Endodermal cell (in vitro differentiated cells): ENCODE measurements around the gene CNDP2. TPM values are rescaled to one million over a fixed set of nuclear protein-coding genes. Genes with fewer than 3 reads are reported as not detected.
"Not testable (repeated sequence)": the region's sequence is repeated elsewhere in the genome, so short reads cannot be mapped to it uniquely, and the experiment has no call there.

Experiments
- DNase-seq: peaks from one replicate; pipeline ENCODE4 v3.0.0-alpha.2; 2017
- H3K27ac ChIP-seq: 2 replicates; pipeline ENCODE4 v1.5.1; 2013; ENCODE audit warnings: mild to moderate bottlenecking, low read depth, low read length, moderate library complexity
- H3K27me3 ChIP-seq: 2 replicates; pipeline ENCODE4 v1.6.1; 2013; ENCODE audit warnings: mild to moderate bottlenecking, low read length, moderate library complexity; ENCODE audit not compliant: insufficient read depth, control insufficient read depth, poor library complexity, severe bottlenecking
- H3K36me3 ChIP-seq: 2 replicates; pipeline ENCODE4 v1.7.0; 2013; ENCODE audit warnings: mild to moderate bottlenecking, low read length, moderate library complexity; ENCODE audit not compliant: control insufficient read depth, insufficient read depth
- H3K4me1 ChIP-seq: one replicate; pipeline ENCODE4 v1.7.0; 2013; ENCODE audit warnings: low read length; ENCODE audit not compliant: control insufficient read depth, insufficient read depth
- H3K4me3 ChIP-seq: 2 replicates; pipeline ENCODE4 v1.5.1; 2013; ENCODE audit warnings: mild to moderate bottlenecking, low read length, moderate library complexity
- H3K9ac ChIP-seq: 2 replicates; pipeline ENCODE4 v1.6.1; 2013; ENCODE audit warnings: mild to moderate bottlenecking, low read length, moderate library complexity; ENCODE audit not compliant: poor library complexity, severe bottlenecking; ENCODE audit errors: extremely low read depth
- H3K9me3 ChIP-seq: 2 replicates; pipeline ENCODE4 v1.6.1; 2013; ENCODE audit warnings: mild to moderate bottlenecking, low read length, moderate library complexity; ENCODE audit not compliant: control insufficient read depth
- H3K27ac Mint-ChIP-seq: 2 replicates; pipeline ENCODE4 v1.8.0; 2020; ENCODE audit warnings: mixed read lengths
- H3K27me3 Mint-ChIP-seq: 2 replicates; pipeline ENCODE4 v1.8.0; 2021; ENCODE audit warnings: mild to moderate bottlenecking, mixed read lengths; ENCODE audit not compliant: insufficient read depth
- H3K36me3 Mint-ChIP-seq: 2 replicates; pipeline ENCODE4 v1.8.0; 2020; ENCODE audit warnings: low read depth, mixed read lengths
- H3K4me1 Mint-ChIP-seq: 2 replicates; pipeline ENCODE4 v1.8.0; 2020; ENCODE audit warnings: mixed read lengths
- H3K4me3 Mint-ChIP-seq: 2 replicates; pipeline ENCODE4 v1.8.0; 2020; ENCODE audit warnings: mild to moderate bottlenecking, moderate library complexity, mixed read lengths
- H3K9me3 Mint-ChIP-seq: 2 replicates; pipeline ENCODE4 v1.8.0; 2020; ENCODE audit warnings: mild to moderate bottlenecking, mixed read lengths
- CTCF ChIP-seq: fragments of 200-600 bp; sonication (generic); conservative IDR thresholded peaks from 2 replicates; pipeline ENCODE4 v1.5.0; 2021; ENCODE audit warnings: antibody characterized with exemption, mild to moderate bottlenecking
- WGBS, 2 experiments: methylation state at CpG; one replicate each; pipeline versions ENCODE4 v1.1.5 to v1.1.7; 2013; ENCODE audit warnings: missing lambda C conversion rate in 2 of 2, mixed read lengths in 1 of 2; ENCODE audit not compliant: insufficient coverage in 1 of 2, insufficient read length in 1 of 2; 5-methylcytosine and 5-hydroxymethylcytosine counted together
- total RNA-seq, 2 donors: library from RNA; stranded (reverse); fragmentation: NEBNext Ultra II Directional in 1 of 2; extraction: Animal tissue kit (Norgen Biotek cat#: 25700) in 1 of 2; gene quantifications; 2 replicates in 1 of 2; 3 replicates in 1 of 2; pipeline ENCODE4 v1.2.1, GENCODE V29; 2021

The CNDP2 gene
- total RNA-seq, 2 donors from 2014 or later, result 385 to 416 TPM

DNA sequence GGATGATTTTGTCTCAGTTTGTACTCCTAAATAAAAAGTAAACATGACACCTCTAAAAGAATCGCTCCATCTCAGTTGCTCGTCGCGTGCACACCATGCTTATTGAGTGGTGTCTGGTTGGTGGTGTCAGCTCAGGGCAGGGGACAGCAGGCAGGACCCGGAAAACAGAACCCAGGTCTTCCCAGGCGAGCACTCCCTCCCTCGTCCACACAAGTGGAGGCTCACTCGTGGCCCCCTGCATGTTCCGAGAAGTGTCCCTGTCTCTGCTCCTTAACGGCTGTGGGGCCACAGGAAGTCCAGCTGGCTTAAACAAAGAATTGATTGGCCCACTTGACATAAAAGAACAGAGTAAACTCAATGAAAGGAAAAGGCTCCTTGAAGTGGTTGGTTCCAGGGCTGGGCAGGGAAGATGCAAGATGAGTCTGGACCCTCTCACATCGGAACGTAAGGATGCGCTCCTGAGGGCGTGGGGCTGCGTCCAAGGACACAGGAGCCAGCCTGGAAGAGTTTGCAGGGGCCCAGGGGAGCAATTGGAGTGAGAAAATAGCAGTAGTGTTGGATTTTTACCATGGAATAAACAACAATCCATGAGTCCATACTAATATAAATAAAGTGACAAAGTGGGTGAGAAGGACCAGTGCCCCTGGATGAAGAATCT, 25.0 kb downstream of the CNDP2 start:
- Histone ChIP-seq H3K9me3 (no peaks in the 10 kb centered on the region), H3K27ac (no peak overlapping the region), H3K4me1 (no peaks in the 10 kb centered on the region), H3K36me3 (peaks cover 55% of the 10 kb centered on the region), H3K9ac (no peak overlapping the region), H3K4me3 (no peak overlapping the region), H3K27me3 (no peaks in the 10 kb centered on the region)
- no peak for TF ChIP-seq CTCF
- H3K27me3 Mint-ChIP-seq, result no peaks in the 10 kb centered on the region
- peaks cover 72% of the 10 kb centered on the region for H3K36me3 Mint-ChIP-seq
- H3K4me1 Mint-ChIP-seq, result peaks cover 7% of the 10 kb centered on the region
- no peak overlapping the region for H3K4me3 Mint-ChIP-seq
- DNase-seq, result peak; percentile 39
- no peak overlapping the region for H3K27ac Mint-ChIP-seq
- peaks cover 9% of the 10 kb centered on the region for H3K9me3 Mint-ChIP-seq
- WGBS, 2 experiments, result 95 to 100% methylated on average over 6 to 15 of the region's 15 CpGs

DNA sequence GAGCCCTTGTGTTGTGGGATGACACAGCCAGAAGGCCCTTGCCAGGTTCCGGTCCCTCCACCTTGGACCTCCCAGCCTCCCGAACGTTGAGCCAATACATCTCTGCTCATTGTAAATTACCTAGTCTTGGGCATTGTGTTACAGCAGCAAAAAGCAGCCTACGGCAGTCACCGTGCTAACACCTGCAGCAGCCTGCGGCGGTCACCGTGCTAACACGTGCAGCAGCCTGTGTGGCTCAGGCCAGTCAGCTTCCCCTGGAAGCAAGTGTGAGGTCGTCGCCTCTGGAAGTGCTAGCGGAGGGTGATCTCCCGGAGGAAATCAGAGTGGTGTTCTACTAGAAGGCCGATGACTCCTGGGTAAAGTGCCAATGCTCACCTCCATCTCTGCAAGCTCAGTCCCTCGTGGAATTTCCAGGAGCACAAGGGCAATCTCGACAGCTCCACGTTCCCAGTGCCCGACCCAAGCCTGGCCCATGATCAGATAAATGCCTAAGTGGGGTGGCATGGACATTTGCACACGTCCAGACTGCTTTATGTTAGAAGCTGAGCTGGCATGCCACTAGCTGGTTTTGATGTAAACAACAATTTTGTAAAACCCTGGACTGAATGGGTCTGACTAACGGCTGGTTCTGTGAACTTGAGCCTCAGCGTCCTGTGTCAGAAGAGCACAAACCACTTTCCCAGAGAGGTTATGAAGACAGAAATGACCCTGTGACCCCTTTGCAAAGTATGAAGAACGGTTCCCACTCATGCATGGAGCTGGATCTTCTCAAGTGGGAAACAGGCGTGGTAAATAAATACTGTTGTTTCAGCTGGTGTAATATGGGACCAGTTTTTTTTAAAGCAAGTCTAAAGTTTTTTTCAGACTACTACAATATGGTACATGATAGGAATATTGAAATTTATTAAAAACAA, 26.7 kb downstream of the CNDP2 start:
- no peak overlapping the region for H3K4me3 ChIP-seq
- no peak overlapping the region for H3K27ac ChIP-seq
- H3K9me3 ChIP-seq, result no peaks in the 10 kb centered on the region
- H3K27ac Mint-ChIP-seq, result no peak overlapping the region
- 94 to 95% methylated on average over 22 to 23 of the region's 23 CpGs for WGBS, 2 experiments
- TF ChIP-seq CTCF, result no peak
- peaks cover 7% of the 10 kb centered on the region for H3K4me1 Mint-ChIP-seq
- no peaks in the 10 kb centered on the region for H3K4me1 ChIP-seq
- no peaks in the 10 kb centered on the region for H3K27me3 ChIP-seq
- no peak overlapping the region for H3K9ac ChIP-seq
- H3K36me3 ChIP-seq, result peaks cover 39% of the 10 kb centered on the region
- peaks cover 9% of the 10 kb centered on the region for H3K9me3 Mint-ChIP-seq
- H3K27me3 Mint-ChIP-seq, result no peaks in the 10 kb centered on the region
- peaks cover 57% of the 10 kb centered on the region for H3K36me3 Mint-ChIP-seq
- peak; percentile 44 for DNase-seq
- H3K4me3 Mint-ChIP-seq, result no peak overlapping the region

- peaks cover 28% of the 10 kb centered on the region for H3K36me3 ChIP-seq
- H3K4me1 ChIP-seq, result no peaks in the 10 kb centered on the region
- H3K9ac ChIP-seq, result no peak overlapping the region
- no peak for TF ChIP-seq CTCF
- DNase-seq, result no peak
- no peaks in the 10 kb centered on the region for H3K27me3 ChIP-seq
- H3K4me1 Mint-ChIP-seq, result peaks cover 7% of the 10 kb centered on the region
- H3K9me3 Mint-ChIP-seq, result peaks cover 9% of the 10 kb centered on the region
- no peak overlapping the region for H3K4me3 Mint-ChIP-seq
- H3K4me3 ChIP-seq, result no peak overlapping the region
- H3K27me3 Mint-ChIP-seq, result no peaks in the 10 kb centered on the region
- no peak overlapping the region for H3K27ac Mint-ChIP-seq
- 93 to 97% methylated on average over 5 of the region's 5 CpGs for WGBS, 2 experiments
- no peaks in the 10 kb centered on the region for H3K9me3 ChIP-seq
- peaks cover 45% of the 10 kb centered on the region for H3K36me3 Mint-ChIP-seq
- H3K27ac ChIP-seq, result no peak overlapping the region
These were observed 27.9 kb downstream of the CNDP2 start for GRCh38 chr18:74524097-74524496.

DNA sequence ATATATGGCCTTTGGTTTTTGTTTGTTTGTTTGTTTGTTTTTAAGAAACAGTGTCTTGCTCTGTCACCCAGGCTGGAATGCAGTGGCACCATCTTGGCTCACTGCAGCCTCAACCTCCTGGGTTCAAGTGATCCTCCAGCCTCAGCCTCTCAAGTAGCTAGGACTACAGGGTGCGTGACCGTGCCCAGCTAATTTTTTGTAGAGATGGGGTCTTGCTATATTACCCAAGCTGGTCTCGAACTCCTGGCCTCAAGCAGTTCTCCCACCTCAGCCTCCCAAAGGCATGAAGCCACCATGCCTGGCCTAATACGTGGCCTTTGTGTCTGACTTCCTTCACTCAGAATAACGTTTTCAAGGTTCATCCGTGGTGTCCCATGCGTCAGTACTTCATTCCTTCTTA, 28.8 kb downstream of the CNDP2 start:
- H3K36me3 Mint-ChIP-seq, result peaks cover 36% of the 10 kb centered on the region
- H3K9me3 ChIP-seq, H3K27me3 Mint-ChIP-seq, DNase-seq, H3K4me1 Mint-ChIP-seq, H3K27me3 ChIP-seq, H3K9me3 Mint-ChIP-seq, H3K4me1 ChIP-seq, H3K27ac ChIP-seq, H3K9ac ChIP-seq, H3K4me3 ChIP-seq, H3K27ac Mint-ChIP-seq, H3K4me3 Mint-ChIP-seq: not testable (repeated sequence)
- peaks cover 20% of the 10 kb centered on the region for H3K36me3 ChIP-seq
- WGBS, 2 experiments, result 95 to 97% methylated on average over 6 to 7 of the region's 7 CpGs
